Endothelial cell of umbilical vein (primary cell): Measurements from ENCODE around the gene NBPF26.
"Not testable (repeated sequence)": the region's sequence is repeated elsewhere in the genome, so short reads cannot be mapped to it uniquely, and the experiment has no call there.

Experiments used
- EZH2 ChIP-seq: IDR thresholded peaks from 2 replicates; pipeline ENCODE4 v1.6.1; 2012; ENCODE audit warnings: borderline replicate concordance, low read depth, mild to moderate bottlenecking, moderate library complexity, low read length, inconsistent platforms; ENCODE audit not compliant: severe bottlenecking
- JUN ChIP-seq: IDR thresholded peaks from 2 replicates; pipeline ENCODE4 v1.6.1; 2011; ENCODE audit warnings: borderline replicate concordance, low read depth; ENCODE audit not compliant: insufficient read length, insufficient read depth
- POLR2A ChIP-seq: IDR thresholded peaks from 2 replicates; pipeline ENCODE4 v1.6.1; 2012; ENCODE audit warnings: low read depth, mild to moderate bottlenecking, control low read depth, low read length
- POLR2AphosphoS5 ChIP-seq: IDR thresholded peaks from 2 replicates; pipeline ENCODE4 v1.6.1; 2012; ENCODE audit warnings: low read depth, mild to moderate bottlenecking, control low read depth, low read length, moderate library complexity; ENCODE audit not compliant: insufficient read depth
- TF ChIP-seq, protein P1 (sequence below), 2 donors: IDR thresholded peaks; 1 replicate in 1 of 2; 2 replicates in 1 of 2; pipeline ENCODE4 v1.5.1; 2011; ENCODE audit warnings: low read length in 2 of 2, mild to moderate bottlenecking in 2 of 2, moderate library complexity in 2 of 2, control low read depth in 1 of 2, inconsistent platforms in 1 of 2, low read depth in 1 of 2; ENCODE audit not compliant: insufficient read depth in 1 of 2; ENCODE audit errors: extremely low read depth in 1 of 2
- TF ChIP-seq, protein P2 (sequence below): IDR thresholded peaks from 2 replicates; pipeline ENCODE4 v1.6.1; 2011; ENCODE audit not compliant: insufficient read depth, insufficient read length

DNA sequence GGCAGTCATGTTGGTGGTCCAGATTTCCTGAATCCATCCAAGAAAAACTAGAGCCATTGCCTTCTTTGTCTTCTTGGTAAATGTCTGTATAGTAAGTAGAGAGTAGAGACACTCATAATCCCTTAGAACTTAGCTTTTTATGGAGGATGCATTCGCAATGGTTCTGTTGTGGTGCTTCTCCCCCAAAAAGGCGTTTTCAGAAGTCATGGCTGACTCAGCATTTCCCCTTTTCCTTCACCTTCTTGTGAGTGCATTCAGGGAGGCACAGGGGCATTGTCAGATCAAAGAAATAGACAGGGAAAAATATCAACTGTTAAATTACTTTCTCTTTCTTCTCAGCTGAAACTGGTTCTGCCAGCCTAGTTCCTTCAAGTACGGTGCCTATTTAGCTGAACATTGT, 45.3 kb downstream of the NBPF26 start:
- not testable (repeated sequence) for TF ChIP-seq JUN, EZH2, POLR2AphosphoS5, POLR2A
- TF ChIP-seq, protein P1, sequence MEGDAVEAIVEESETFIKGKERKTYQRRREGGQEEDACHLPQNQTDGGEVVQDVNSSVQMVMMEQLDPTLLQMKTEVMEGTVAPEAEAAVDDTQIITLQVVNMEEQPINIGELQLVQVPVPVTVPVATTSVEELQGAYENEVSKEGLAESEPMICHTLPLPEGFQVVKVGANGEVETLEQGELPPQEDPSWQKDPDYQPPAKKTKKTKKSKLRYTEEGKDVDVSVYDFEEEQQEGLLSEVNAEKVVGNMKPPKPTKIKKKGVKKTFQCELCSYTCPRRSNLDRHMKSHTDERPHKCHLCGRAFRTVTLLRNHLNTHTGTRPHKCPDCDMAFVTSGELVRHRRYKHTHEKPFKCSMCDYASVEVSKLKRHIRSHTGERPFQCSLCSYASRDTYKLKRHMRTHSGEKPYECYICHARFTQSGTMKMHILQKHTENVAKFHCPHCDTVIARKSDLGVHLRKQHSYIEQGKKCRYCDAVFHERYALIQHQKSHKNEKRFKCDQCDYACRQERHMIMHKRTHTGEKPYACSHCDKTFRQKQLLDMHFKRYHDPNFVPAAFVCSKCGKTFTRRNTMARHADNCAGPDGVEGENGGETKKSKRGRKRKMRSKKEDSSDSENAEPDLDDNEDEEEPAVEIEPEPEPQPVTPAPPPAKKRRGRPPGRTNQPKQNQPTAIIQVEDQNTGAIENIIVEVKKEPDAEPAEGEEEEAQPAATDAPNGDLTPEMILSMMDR (IDR thresholded peaks at IDR 0.05; ENCODE audit: extremely low read depth in 1 of 2, insufficient read depth in 1 of 2, low read depth in 1 of 2, low read length in 2 of 2), result not testable (repeated sequence)
- TF ChIP-seq, protein P2, sequence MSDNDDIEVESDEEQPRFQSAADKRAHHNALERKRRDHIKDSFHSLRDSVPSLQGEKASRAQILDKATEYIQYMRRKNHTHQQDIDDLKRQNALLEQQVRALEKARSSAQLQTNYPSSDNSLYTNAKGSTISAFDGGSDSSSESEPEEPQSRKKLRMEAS, result not testable (repeated sequence)
